ENCODE results near the gene RNF220.

DNA sequence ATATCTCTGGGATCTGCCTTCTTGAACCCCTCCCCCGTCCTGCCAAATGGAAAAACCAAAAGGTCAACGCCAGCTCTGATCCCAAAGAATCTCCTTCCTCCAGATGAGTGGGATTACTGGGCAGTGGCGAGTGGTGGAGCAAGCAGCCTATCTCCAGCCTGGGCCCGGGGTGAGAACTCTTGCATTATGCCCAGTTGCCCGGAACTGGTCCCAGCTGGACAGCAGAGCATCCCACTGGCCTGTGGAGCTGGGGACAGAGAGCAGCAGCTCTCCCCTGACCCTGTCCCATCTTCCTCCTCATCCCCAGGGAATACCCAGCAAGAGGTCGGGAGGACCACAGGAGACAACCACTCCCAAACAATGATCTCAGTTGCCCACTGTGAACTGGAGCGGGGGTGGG lies 138.7 kb downstream of the RNF220 start:
- TF ChIP-seq EZH2phosphoT487 (IDR thresholded peaks at IDR 0.05; ENCODE audit: borderline replicate concordance, low read length) (no peak), CTCF (conservative IDR thresholded peaks at IDR 0.05; ENCODE audit: low read depth, low read length) (no peak), EZH2 (IDR thresholded peaks at IDR 0.05; ENCODE audit: low read length, unreplicated experiment) (no peak)
